Natural killer cell (primary cell): Measurements from ENCODE around the gene RNF26. TPM values are rescaled to one million over a fixed set of nuclear protein-coding genes. Genes with fewer than 3 reads are reported as not detected.

Experiments
- ATAC-seq, 3 donors: fragments of 150-1000 bp in 2 of 3; fragments of 200-7000 bp in 1 of 3; cut with Tn5 transposase; 1 replicate in 1 of 3; 2 replicates in 2 of 3; pipeline ENCODE4 v1.10.0; 2021; ENCODE audit warnings: mild to moderate bottlenecking in 2 of 3, moderate library complexity in 2 of 3
- DNase-seq, 2 donors: peaks; one replicate each; pipeline versions ENCODE4 v3.0.0 to v3.0.0-alpha.2; 2013 to 2021; ENCODE audit warnings: mixed read lengths in 1 of 2
- H3K27ac ChIP-seq: one replicate; pipeline ENCODE4 v1.5.1; 2013; ENCODE audit warnings: mild to moderate bottlenecking, low read length
- H3K27me3 ChIP-seq: one replicate; pipeline ENCODE4 v1.6.1; 2013; ENCODE audit warnings: low read length; ENCODE audit not compliant: control insufficient read depth, insufficient read depth
- H3K36me3 ChIP-seq: one replicate; pipeline ENCODE4 v1.6.1; 2013; ENCODE audit warnings: low read length; ENCODE audit not compliant: control insufficient read depth, insufficient read depth
- H3K4me1 ChIP-seq: one replicate; pipeline ENCODE4 v1.6.1; 2013; ENCODE audit warnings: low read length; ENCODE audit not compliant: control insufficient read depth, insufficient read depth
- H3K4me3 ChIP-seq: one replicate; pipeline ENCODE4 v1.5.1; 2013; ENCODE audit warnings: low read length
- H3K9me3 ChIP-seq: one replicate; pipeline ENCODE4 v1.6.1; 2013; ENCODE audit warnings: low read length; ENCODE audit not compliant: control insufficient read depth, insufficient read depth
- H3K27ac Mint-ChIP-seq, 2 donors: one replicate each; pipeline ENCODE4 v1.8.0; 2022; ENCODE audit warnings: mild to moderate bottlenecking in 2 of 2, mixed read lengths in 2 of 2, moderate library complexity in 1 of 2
- H3K27me3 Mint-ChIP-seq, 2 donors: one replicate each; pipeline ENCODE4 v1.8.0; 2022; ENCODE audit warnings: low read depth in 2 of 2, mixed read lengths in 2 of 2
- H3K36me3 Mint-ChIP-seq: one replicate; pipeline ENCODE4 v1.8.0; 2022; ENCODE audit warnings: mixed read lengths
- H3K4me1 Mint-ChIP-seq, 2 donors: one replicate each; pipeline ENCODE4 v1.8.0; 2022; ENCODE audit warnings: mixed read lengths in 2 of 2
- H3K4me3 Mint-ChIP-seq: one replicate; pipeline ENCODE4 v1.8.0; 2022; ENCODE audit warnings: mild to moderate bottlenecking, moderate library complexity, mixed read lengths
- H3K9me3 Mint-ChIP-seq, 2 donors: one replicate each; pipeline ENCODE4 v1.8.0; 2022; ENCODE audit warnings: mixed read lengths in 2 of 2
- WGBS: methylation state at CpG from one replicate; pipeline ENCODE4 v1.1.7; 2013; ENCODE audit warnings: missing lambda C conversion rate; ENCODE audit not compliant: insufficient coverage; 5-methylcytosine and 5-hydroxymethylcytosine counted together
- intact Hi-C: fragments of 100-400 bp; cut with micrococcal nuclease; formaldehyde crosslinking; loops from one replicate; pipeline ENCODE4 v1.14.2; 2022
- total RNA-seq, 4 donors: library from RNA; stranded (reverse); fragments of 120-200 nt in 1 of 4; gene quantifications; one replicate each; pipeline versions ENCODE4 v1.2.3 to v1.2.4, GENCODE V29; 2013 to 2022
- TF ChIP-seq, protein P1 (sequence below): fragments of 200-600 bp; IDR thresholded peaks from one replicate; pipeline ENCODE4 v1.8.0; 2022; ENCODE audit warnings: antibody characterized with exemption

Gene RNF26
- total RNA-seq, 3 donors from 2014 or later (not counting 1 experiment from before 2014, with no cell fraction given) = 18.0 to 21.8 (median 18.1) TPM

GRCh38 chr11:119338965-119339588 lies 4.8 kb downstream of the RNF26 start:
- H3K4me3 ChIP-seq = no peak overlapping the region
- Mint-ChIP-seq H3K27me3 (peaks cover 28 to 35% of the 10 kb centered on the region in 2 donors), H3K27ac (no peak overlapping the region), H3K36me3 (no peaks in the 10 kb centered on the region), H3K4me1 (peaks cover 10 to 47% of the 10 kb centered on the region in 2 donors), H3K4me3 (peak overlapping the region; percentile 70), H3K9me3 (no peaks in the 10 kb centered on the region)
- ATAC-seq (no peak), DNase-seq (no peak)
- H3K36me3 ChIP-seq = no peaks in the 10 kb centered on the region
- WGBS = 86% methylated on average over 11 of the region's 11 CpGs
- H3K9me3 ChIP-seq = no peaks in the 10 kb centered on the region
- peaks cover 20% of the 10 kb centered on the region for H3K27me3 ChIP-seq
- intact Hi-C loops = no loop called here
- no peak overlapping the region for H3K27ac ChIP-seq
- H3K4me1 ChIP-seq = peaks cover 38% of the 10 kb centered on the region
- TF ChIP-seq, protein P1, sequence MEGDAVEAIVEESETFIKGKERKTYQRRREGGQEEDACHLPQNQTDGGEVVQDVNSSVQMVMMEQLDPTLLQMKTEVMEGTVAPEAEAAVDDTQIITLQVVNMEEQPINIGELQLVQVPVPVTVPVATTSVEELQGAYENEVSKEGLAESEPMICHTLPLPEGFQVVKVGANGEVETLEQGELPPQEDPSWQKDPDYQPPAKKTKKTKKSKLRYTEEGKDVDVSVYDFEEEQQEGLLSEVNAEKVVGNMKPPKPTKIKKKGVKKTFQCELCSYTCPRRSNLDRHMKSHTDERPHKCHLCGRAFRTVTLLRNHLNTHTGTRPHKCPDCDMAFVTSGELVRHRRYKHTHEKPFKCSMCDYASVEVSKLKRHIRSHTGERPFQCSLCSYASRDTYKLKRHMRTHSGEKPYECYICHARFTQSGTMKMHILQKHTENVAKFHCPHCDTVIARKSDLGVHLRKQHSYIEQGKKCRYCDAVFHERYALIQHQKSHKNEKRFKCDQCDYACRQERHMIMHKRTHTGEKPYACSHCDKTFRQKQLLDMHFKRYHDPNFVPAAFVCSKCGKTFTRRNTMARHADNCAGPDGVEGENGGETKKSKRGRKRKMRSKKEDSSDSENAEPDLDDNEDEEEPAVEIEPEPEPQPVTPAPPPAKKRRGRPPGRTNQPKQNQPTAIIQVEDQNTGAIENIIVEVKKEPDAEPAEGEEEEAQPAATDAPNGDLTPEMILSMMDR = no peak

DNA sequence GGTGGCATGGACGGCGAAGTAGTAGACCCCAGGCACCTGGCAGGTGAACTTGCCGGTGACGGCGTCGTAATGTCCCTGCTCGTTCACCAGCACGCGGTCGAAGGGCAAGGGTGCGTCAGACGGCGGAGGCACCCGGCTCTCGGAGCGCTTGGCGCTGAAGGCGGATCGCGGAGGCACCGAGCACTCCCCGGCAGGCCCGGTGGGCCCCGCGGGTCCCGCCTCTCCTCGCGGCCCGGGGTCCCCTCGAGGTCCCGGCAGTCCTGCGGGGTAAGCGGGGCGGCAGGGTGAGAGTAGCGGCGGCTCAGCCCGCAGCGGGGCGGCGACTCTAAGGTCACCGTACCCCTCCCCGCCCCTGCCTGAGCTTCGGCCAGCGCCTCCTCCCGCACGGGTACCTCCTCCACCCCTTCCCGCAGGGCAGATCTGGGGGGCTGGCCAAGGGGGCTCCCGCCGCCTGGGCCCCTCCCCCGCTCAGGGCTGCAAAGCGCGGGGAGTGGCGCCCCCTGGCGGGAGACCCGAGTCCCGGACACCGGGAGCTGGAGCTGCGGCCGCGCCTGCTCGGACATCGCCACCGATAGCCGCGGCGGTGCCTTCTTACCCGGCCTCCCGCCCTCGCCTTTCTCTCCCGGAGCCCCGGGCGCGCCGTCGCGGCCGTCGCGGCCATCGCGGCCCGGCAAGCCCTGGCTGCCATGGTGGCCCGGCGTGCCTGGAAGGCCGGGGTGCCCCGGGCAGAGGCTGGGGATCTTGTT lies 5.4 kb downstream of the RNF26 start:
- WGBS = 15% methylated on average over 86 of the region's 86 CpGs
- peak in 1 of 2 donors; percentile 56 for DNase-seq
- H3K36me3 ChIP-seq = no peaks in the 10 kb centered on the region

GRCh38 chr11:119340335-119341221 lies 6.3 kb downstream of the RNF26 start, which contains the start of gene C1QTNF5:
Gene C1QTNF5, minus strand, starts transcription at chr11:119340883. Its CDS starts 486 bp downstream, at chr11:119340397.
- peaks cover 27% of the 10 kb centered on the region for H3K4me1 ChIP-seq
- ATAC-seq = peak in 2 of 3 donors; percentile 10 to 17
- H3K4me1 Mint-ChIP-seq = peaks cover 0 to 36% of the 10 kb centered on the region in 2 donors
- intact Hi-C loops = no loop called here
- WGBS = 7% methylated on average over 52 of the region's 53 CpGs
- DNase-seq = no peak
- H3K36me3 ChIP-seq = no peaks in the 10 kb centered on the region
- H3K9me3 ChIP-seq = no peaks in the 10 kb centered on the region
- peaks cover 20% of the 10 kb centered on the region for H3K27me3 ChIP-seq
- H3K4me3 Mint-ChIP-seq = no peak within 1 kb of the TSS
- TF ChIP-seq, protein P1 = no peak
- H3K9me3 Mint-ChIP-seq = no peaks in the 10 kb centered on the region
- no peak within 1 kb of the TSS for H3K4me3 ChIP-seq
- H3K27ac ChIP-seq = no peak within 1 kb of the TSS
- H3K27ac Mint-ChIP-seq = no peak within 1 kb of the TSS
- H3K36me3 Mint-ChIP-seq = no peaks in the 10 kb centered on the region
- H3K27me3 Mint-ChIP-seq = peaks cover 33 to 40% of the 10 kb centered on the region in 2 donors

More for the DNA sequence above, 5.4 kb downstream of the RNF26 start:
- peaks cover 35% of the 10 kb centered on the region for H3K4me1 ChIP-seq
- peaks cover 33 to 35% of the 10 kb centered on the region in 2 donors for H3K27me3 Mint-ChIP-seq
- peak in 2 of 3 donors; percentile 30 to 47 for ATAC-seq
- intact Hi-C loops = no loop called here
- no peaks in the 10 kb centered on the region for H3K36me3 Mint-ChIP-seq
- H3K9me3 ChIP-seq = no peaks in the 10 kb centered on the region
- no peak overlapping the region for H3K27ac Mint-ChIP-seq
- H3K27me3 ChIP-seq = peaks cover 20% of the 10 kb centered on the region
- no peaks in the 10 kb centered on the region for H3K9me3 Mint-ChIP-seq
- peaks cover 6 to 43% of the 10 kb centered on the region in 2 donors for H3K4me1 Mint-ChIP-seq
- peak overlapping the region; percentile 70 for H3K4me3 Mint-ChIP-seq
- TF ChIP-seq, protein P1 = peak; percentile 54
- H3K4me3 ChIP-seq = no peak overlapping the region
- H3K27ac ChIP-seq = no peak overlapping the region
